ENCODE results near the gene KRT83.
"Not testable (repeated sequence)": the region's sequence is repeated elsewhere in the genome, so short reads cannot be mapped to it uniquely, and the experiment has no call there.

The KRT83 gene

DNA sequence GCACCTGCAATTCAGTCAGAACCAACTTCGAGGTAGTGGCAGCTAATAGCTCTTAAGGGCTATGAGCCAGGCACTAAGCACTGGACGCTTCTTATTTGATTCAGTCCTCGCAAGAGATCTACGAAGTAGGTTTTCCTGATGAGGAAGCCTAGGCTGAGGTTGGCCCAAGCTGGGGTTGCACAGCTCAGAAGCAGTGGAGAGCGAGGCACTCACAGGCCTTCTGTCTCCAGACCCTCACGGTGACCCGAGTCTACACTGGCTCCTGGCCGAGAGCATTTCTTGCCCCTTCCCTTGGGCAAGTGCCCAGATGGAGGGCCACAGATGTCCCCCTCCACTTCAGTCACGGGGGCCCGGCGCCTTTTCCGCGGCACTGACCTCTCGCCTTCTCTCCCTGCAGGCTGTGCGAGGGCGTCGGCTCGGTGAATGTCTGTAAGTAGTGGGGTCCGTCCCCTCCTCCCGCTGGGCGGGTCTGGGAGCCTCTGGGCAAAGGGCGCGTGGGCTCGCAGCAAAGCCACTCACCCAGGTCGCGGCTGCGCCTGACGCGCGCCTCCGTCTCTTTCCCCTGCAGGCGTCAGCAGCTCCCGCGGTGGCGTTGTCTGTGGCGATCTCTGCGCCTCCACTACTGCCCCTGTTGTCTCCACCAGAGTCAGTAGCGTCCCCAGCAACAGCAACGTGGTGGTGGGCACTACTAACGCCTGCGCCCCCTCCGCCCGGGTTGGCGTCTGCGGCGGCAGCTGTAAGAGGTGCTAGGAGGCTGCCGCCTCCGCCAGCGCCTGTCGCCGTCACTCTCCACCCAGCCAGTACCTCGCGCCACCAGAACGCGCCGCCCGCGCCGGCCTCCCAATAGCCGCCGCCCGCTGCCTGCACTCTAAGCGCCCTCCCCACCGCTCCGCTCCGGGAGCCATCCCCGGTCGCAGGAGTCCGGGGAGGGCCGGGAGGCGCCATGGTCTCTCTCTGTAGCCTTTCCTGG is 13.1 kb downstream of the KRT83 start:
- peak in 1 of 2 experiments; percentile 17 for DNase-seq

GRCh38 chr12:52306731-52307130 is 14.5 kb downstream of the KRT83 start:
- no peak for DNase-seq

DNA sequence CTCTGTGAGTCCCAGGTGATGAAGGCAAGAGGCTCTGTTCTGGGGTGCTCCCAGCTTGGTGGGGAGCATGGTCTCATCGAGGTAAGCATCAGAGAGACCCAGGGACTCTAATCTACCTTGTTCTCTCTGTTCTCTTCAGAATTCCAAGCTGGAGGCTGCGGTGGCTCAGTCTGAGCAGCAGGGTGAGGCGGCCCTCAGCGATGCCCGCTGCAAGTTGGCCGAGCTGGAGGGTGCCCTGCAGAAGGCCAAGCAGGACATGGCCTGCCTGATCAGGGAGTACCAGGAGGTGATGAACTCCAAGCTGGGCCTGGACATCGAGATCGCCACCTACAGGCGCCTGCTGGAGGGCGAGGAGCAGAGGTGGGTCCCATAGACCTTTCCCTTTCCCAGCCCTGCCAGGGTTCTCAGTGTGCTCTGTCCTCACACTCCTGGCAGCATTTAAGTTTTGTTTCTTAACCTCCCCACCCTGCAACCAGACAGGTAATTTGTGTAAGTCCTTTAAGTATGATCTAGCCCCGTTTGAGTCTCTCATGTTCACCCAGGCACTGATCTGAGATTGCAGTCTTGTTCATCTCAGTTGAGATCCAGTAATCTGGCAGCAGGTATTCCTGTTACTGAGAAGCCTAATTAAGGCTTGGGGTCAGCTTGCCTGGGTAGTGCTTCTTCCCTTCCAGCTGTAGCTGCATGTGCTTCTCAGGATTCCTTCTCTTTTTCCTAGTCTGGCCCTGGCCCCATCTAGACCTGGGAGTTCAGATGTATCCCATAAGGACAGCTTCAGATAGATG is 15.1 kb downstream of the KRT83 start:
- DNase-seq, result no peak

- DNase-seq, result not testable (repeated sequence)
Observed at GRCh38 chr12:52304941-52305411, 16.2 kb downstream of the KRT83 start.

GRCh38 chr12:52302242-52302914 is 18.8 kb downstream of the KRT83 start:
- not testable (repeated sequence) for DNase-seq

- not testable (repeated sequence) for DNase-seq
Observed at GRCh38 chr12:52301721-52302120, 19.5 kb downstream of the KRT83 start.

DNA sequence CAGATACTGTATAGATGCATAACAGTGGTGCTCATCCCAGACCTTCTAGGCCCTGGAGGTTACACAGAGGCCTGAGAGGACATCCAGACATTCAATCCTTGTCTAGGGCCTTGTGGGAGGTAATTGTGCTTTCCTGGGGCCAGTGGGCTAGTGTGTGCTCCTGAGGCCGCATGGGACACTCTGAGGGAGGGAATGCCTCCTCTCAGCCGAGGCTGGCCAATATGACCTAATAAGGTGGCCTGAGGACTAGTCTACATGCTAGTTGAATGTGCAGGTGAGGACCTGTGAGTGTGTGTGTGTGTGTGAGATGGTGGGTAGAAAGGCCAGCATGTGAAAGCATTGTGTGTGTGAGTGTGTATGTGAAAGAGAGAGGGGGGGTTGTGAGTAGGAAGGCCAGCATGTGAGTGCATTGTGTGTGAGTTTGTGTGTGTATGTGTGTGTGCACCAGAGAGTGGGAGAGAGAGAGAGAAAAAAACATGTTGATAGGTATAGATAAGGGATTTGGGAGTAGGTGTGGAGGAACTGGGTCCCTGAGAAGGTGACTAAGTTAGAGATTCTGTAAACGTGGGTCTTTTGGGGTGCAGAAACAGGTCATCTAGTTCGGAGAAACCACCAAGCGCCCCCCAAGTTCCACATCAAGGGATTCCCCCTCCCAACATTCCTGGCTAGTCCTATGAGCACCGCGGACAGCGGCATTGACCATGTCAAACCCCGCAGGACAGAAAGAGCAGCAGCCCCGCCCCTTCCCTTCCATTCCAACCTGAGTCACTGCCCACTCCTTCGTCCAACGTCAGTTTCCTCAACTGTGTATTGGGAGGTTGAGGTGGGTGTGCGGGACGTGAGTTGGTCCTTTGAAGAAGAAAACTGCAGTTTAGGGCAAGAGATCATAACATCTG is 20.2 kb downstream of the KRT83 start:
- no peak for DNase-seq

DNA sequence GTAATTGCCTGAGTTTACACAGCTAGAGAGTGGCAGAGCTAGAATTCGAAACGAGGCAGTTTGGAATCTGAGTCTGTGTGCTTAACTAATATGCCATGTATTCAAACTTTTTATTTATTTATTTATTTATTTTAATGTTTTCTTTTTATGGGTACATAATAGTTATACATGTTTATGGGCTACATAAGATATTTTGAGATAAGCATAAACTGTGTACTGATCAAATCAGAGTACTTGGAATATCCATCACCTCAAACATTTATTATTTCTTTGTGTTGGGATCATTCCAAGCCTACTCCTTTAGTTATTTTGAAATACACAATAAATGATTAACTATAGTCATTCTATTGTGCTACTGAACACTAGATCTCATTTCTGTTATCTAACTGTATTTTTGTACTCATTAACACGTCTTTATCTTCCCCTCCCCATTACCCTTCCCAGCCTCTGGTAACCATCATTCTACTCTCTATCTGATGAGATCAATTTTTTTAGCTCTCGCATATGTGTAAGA is 22.5 kb downstream of the KRT83 start:
- no peak for DNase-seq

DNA sequence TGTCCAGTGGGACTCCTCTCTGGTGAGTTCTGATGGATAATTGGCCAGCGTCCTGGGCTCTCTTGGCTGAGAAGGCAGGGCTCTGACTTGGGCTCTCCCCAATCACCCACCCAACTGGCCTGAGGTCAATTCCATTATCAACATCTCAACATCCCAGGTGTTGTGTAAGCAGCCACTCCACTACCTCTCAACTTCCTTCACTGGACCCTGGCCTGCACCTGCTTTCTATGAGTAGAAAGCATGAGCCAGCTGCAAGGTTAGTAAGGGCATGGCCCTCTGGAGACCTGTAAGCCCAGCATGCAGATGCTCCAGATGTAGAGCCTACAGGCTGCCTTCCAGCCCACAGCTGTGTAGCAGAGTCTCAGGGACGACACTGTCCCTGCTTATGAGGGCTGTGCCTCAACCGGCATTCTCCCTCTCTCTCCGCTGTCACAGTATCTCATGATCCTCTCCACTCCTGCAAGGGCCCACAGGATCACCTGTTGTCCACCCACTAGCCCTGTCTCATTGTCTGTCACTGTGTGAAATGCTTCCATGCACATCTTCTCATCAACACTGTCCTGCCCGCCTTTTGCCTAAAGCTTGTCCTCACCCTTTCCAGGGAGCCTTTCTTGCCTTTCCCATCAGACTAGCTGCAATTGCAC is 24.5 kb downstream of the KRT83 start:
- no peak for DNase-seq

DNA sequence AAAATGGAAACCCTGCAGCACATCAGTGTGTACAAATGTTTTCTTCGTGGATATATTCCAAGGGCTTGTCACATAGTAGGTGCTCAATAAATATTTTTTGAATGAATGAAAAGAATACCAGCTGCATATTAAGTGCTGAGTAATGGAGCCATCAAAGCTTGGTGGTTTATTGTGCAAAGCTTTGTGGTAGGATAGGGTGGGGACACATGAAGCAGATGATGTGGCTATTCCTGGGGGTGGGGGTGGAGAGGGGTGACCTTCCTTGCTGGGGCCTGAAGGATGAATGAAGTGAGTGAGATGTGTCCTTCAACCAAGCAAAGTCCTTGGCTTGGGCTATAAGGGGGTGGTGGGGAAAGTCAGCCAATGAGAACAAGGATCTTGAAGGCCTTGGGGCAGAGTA is 25.5 kb downstream of the KRT83 start:
- no peak for DNase-seq

DNA sequence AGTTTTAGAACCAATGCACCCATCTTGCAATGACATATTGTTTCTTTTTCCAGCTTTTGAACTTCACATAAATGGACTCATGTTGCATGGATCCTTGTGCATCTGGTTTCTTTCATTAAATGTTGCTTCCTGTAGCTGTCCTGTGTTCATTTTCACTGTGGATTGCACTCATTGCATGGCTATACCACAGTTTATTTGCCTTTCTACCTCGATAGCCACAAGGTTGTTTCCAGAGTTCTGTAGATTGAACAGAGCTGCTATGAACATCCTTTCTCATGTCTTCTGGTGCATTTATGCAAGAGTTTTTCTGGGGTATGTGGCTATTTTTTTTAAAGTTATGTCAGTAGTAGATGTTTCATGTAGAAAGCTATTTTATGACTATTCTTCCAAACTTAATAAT is 26.4 kb downstream of the KRT83 start:
- no peak for DNase-seq

GRCh38 chr12:52293926-52294325 is 27.3 kb downstream of the KRT83 start:
- DNase-seq, result no peak

DNA sequence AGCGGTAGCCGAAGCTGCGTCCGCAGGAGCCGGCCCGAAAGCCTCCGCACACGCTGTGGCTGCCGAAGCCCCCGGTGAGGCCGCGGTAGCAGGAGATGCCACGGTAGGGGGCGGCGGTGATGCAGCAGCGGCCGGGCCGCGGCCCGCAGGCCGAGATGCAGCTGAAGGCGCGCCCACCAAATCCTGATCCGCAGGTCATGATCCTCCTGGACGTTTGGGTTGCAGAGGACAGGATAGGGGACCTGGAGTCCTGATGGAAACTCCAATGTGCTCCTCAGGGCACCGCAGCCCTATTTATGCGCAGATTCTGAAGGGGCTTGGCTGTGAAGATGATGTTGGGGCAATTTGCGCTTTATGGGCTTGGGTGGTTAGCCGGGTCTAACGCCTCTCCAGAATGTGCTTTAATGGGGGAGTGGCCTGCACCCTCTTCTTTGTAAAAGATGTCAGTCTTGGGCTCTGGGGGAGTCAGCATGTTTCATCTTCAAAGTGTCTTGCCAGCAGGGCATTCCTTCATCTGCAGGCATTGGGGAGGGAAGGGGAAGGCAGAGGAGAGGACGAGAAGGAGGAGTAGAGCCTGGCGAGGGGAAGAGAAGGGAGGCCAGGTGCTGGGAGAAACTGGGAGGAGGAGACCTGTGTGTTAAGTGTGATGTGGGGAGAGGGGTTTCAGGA is 29.8 kb downstream of the KRT83 start, which contains the start of gene KRT81:
Gene KRT81, minus strand, starts transcription at position 268 of the 669 bp plus-strand sequence. Its CDS starts 69 bp downstream, at position 199.
- no peak for DNase-seq

DNA sequence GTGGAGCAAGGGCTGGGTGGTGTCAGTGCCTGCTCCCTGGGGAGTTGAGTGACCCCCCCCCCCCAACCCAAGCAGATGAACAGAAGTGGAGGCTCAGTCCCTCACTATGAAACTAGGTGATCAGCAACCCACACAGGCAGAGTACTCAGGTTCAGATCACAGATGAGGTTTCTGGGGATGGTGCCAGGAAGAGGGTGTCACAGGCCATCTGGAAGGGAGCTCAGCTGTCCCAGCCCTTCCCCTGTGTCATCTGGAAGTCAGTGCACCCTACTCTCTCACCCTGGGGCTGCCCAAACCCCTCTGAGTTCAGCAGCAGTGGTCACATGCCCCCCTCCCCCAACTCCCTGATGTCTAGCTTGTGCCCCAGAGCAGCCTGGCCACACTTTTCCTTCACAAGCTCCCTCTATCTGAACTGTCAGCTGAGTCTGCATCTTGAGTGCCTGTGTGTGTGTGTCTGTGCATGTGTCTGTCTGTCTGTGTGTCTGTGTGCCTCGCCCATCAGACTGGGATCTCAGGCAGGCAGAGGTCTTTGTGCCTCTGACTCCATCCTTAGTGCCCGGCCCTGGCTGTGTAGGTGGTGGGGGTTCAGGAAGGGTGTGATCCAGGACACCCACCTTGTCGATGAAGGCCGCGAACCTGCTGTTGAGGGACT is 30.6 kb downstream of the KRT83 start:
- not testable (repeated sequence) for DNase-seq

DNA sequence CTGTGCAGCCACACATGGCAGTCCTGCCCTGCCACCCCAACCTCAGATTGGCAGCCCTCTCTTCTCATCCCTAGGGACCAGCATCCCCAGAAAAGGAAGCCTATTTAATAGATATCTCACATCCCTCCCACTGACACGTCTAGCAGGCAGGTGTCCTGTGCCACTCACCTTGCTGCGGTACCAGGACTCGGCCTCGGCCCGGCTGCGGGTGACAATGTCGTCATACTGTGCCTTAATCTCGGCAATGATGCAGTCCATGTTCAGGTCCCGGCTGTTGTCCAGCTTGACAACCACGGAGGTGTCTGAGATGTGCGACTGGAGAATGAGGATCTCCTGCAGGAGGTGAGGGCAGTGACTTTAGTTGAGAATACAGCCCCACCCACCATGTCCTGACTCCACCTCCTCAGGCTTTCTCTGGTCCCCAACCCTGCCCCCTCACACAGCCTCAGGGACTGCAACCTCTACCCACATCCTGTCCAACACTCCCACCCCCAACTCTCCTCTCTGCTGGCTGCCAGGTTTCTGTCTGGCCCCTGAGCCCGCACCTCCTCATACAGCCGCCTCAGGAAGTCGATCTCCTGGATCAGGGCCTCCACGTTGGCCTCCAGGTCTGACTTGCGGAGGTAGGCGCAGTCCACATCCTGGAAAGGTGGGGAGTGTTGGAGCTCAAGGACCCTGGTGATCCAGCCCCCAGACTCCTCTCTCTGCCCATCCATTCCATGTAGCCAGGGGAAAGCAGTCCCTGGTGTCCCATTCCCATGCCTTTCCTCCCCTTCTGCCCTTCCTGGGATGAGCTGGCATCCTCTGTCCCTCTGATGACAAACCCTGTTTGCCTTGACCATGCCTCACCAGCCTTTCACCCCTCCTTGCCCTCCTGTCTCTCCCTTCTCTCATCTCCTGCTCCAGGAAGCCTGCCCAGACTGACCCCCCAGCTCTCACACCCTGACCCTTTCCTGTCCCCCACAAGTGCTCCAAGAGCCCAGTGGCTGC is 33.1 kb downstream of the KRT83 start:
- not testable (repeated sequence) for DNase-seq

- not testable (repeated sequence) for DNase-seq
Observed at GRCh38 chr12:52286857-52287785, 34.1 kb downstream of the KRT83 start.

DNA sequence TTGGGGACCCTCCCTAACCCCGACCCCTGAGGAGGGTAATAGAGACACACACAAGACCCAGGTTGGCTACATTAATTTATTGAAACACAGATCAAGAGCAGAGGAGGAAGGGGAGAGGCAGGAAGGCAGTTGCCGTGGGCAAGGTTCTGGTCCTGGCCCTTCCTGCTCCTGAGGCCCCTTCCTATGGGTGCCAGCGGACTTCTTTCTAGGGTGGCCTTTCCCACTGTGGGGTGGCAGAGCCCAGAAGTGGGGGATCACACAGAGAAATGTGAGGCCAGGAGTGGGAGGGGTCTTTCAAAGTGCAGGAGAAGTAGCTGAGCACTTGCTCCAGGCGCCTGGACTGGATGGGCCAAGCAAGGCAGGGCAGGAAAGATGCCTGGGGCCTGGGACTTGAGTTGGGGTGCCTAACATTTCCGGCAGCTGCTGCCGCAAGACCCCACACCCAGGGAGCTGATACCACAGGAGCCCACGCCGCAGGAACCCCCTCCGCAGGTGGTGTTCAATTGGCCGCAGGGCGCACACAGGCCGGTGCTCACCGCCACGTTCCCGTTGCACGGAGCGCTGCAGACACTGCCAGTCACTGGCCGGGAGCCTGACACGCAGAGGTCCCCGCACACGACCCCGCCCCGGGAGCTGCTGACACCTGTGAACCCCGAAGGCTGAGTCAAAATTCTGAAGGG is 35.2 kb downstream of the KRT83 start:
- no peak for DNase-seq

Measured in activated CD4-positive, alpha-beta T cell treated with anti-CD3 and anti-CD28 coated beads, Interleukin-2, amount 50 U/mL, for 4 hours (primary cell).